OCI-LY3 (cell line): ENCODE results near the gene CLDN3.
A peak's percentile ranks its signal among the peaks of the same experiment; 100 is the strongest.

Experiments used
- H2AFZ ChIP-seq: fragments of 200-600, 300-600 bp; shearing (Covaris generic); 2 replicates; pipeline ENCODE4 v1.6.0; 2014; ENCODE audit warnings: antibody characterized with exemption, low read depth, low read length
- H3K27ac ChIP-seq: fragments of 200-600, 300-600 bp; sonication (generic); 2 replicates; pipeline ENCODE4 v1.5.1; 2014; ENCODE audit warnings: mild to moderate bottlenecking, low read length, moderate library complexity, mixed read lengths
- H3K27me3 ChIP-seq: fragments of 200-600, 300-600 bp; sonication (generic); 2 replicates; pipeline ENCODE4 v1.6.1; 2014; ENCODE audit warnings: low read depth, low read length, mixed read lengths
- H3K36me3 ChIP-seq: fragments of 200-600, 300-600 bp; sonication (generic); replicated peaks from 2 replicates; pipeline ENCODE3; 2014; ENCODE audit warnings: low read depth, low read length, mixed read lengths
- H3K4me1 ChIP-seq: fragments of 300-600, 200-600 bp; sonication (generic); 2 replicates; pipeline ENCODE4 v1.6.1; 2014; ENCODE audit warnings: low read length, mixed read lengths
- H3K4me2 ChIP-seq: fragments of 200-600, 300-600 bp; sonication (generic); 2 replicates; pipeline ENCODE4 v1.6.1; 2014; ENCODE audit warnings: low read length, mixed read lengths
- H3K4me3 ChIP-seq: fragments of 300-600, 200-600 bp; sonication (generic); 2 replicates; pipeline ENCODE4 v1.5.1; 2014; ENCODE audit warnings: antibody characterized with exemption, mild to moderate bottlenecking, low read length, moderate library complexity
- H3K79me2 ChIP-seq: fragments of 300-600, 200-600 bp; shearing (Covaris generic); 2 replicates; pipeline ENCODE4 v1.6.1; 2014; ENCODE audit warnings: mild to moderate bottlenecking, low read length, mixed read lengths
- H3K9ac ChIP-seq: fragments of 300-600, 200-600 bp; shearing (Covaris generic); 2 replicates; pipeline ENCODE4 v1.6.0; 2014; ENCODE audit warnings: mild to moderate bottlenecking, low read length, moderate library complexity
- H3K9me3 ChIP-seq: fragments of 200-600, 300-600 bp; shearing (Covaris generic); 2 replicates; pipeline ENCODE4 v1.6.1; 2014; ENCODE audit warnings: low read length, mixed read lengths; ENCODE audit not compliant: insufficient read depth
- H4K20me1 ChIP-seq: fragments of 200-600, 300-600 bp; sonication (generic); 2 replicates; pipeline ENCODE4 v1.6.1; 2016; ENCODE audit warnings: low read length, mixed read lengths; ENCODE audit not compliant: insufficient read depth
- EZH2phosphoT487 ChIP-seq: fragments of 200-600 bp; shearing (Covaris generic); IDR thresholded peaks from 2 replicates; pipeline ENCODE4 v1.6.1; 2018; ENCODE audit warnings: antibody characterized with exemption, mixed run types, low read depth
- TF ChIP-seq, protein P1 (sequence below): fragments of 200-600, 300-600 bp; sonication (generic); IDR thresholded peaks from 2 replicates; pipeline ENCODE4 v1.5.1; 2014; ENCODE audit warnings: antibody characterized with exemption, low read length, low read depth

The CLDN3 gene

DNA sequence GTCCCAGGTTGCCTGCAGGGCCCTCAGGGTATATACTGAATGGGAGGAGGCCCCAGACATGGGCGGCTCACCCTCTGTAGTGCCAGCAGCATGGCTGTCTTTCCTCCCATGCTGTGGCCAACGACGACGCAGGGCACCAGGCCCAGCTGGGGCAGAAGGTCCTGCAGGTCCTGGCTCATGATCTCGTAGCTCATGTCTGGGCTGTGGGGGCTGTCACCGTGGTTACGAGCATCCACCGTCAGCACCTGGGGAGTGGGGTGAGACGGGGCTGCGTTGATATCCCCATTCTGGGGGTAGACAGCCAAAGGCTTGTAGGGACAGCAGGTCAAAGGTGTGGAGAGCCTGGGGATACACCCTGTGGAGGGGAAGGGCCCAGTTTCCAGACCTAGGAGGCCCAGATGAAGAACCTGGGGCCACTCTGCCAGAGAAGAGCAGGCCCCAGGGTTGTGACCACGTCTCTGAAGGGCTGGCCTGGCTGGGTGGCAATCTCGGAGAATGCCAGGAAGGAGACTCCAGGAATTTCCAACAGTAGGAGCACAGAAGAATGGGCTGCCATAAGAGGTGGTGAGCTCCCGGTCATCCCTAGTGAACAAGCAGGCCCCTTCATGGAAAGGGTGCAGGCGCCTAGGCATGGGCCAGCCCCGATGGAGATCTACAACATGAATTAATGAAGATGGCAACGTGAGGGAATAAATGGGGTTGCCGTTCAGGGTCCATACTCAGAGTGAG lies 32.4 kb downstream of the CLDN3 start:
- H3K27me3 ChIP-seq = no peaks in the 10 kb centered on the region
- H2AFZ ChIP-seq = no peak overlapping the region
- no peak overlapping the region for H3K27ac ChIP-seq
- H3K4me3 ChIP-seq = peak overlapping the region; percentile 77
- peaks cover 6% of the 10 kb centered on the region for H4K20me1 ChIP-seq
- no peak overlapping the region; the same call in 1 of the 2 replicates for H3K9ac ChIP-seq
- H3K79me2 ChIP-seq = peaks cover 6% of the 10 kb centered on the region; the same call in 1 of the 2 replicates
- peak overlapping the region; percentile 82 for H3K4me2 ChIP-seq
- peaks cover 19% of the 10 kb centered on the region for H3K4me1 ChIP-seq
- TF ChIP-seq, protein P1, sequence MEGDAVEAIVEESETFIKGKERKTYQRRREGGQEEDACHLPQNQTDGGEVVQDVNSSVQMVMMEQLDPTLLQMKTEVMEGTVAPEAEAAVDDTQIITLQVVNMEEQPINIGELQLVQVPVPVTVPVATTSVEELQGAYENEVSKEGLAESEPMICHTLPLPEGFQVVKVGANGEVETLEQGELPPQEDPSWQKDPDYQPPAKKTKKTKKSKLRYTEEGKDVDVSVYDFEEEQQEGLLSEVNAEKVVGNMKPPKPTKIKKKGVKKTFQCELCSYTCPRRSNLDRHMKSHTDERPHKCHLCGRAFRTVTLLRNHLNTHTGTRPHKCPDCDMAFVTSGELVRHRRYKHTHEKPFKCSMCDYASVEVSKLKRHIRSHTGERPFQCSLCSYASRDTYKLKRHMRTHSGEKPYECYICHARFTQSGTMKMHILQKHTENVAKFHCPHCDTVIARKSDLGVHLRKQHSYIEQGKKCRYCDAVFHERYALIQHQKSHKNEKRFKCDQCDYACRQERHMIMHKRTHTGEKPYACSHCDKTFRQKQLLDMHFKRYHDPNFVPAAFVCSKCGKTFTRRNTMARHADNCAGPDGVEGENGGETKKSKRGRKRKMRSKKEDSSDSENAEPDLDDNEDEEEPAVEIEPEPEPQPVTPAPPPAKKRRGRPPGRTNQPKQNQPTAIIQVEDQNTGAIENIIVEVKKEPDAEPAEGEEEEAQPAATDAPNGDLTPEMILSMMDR = no peak
- no peak for TF ChIP-seq EZH2phosphoT487
- peaks cover 9% of the 10 kb centered on the region for H3K36me3 ChIP-seq
- no peaks in the 10 kb centered on the region for H3K9me3 ChIP-seq

DNA sequence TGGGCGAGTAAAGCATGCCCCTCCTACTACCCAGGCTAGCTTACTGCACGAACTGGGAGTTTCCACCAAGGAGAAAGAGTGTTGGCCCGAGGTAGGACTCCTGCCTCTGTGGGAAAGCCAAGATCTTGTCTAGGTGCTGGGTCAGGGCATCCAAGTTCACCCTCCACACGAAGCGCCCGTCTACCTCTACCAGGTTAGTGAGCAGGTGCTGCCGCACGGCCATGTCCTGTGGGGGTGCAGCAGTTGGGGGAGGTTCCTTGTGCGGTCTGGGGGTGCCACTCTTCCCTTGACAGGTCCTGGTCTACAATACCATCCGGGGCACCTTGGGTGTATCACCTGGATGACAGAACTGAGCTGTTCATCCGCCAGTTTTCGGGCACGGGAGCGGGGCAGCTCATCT lies 33.2 kb downstream of the CLDN3 start:
- Histone ChIP-seq H4K20me1 (peaks cover 6% of the 10 kb centered on the region), H3K9ac (no peak overlapping the region), H2AFZ (no peak overlapping the region)

DNA sequence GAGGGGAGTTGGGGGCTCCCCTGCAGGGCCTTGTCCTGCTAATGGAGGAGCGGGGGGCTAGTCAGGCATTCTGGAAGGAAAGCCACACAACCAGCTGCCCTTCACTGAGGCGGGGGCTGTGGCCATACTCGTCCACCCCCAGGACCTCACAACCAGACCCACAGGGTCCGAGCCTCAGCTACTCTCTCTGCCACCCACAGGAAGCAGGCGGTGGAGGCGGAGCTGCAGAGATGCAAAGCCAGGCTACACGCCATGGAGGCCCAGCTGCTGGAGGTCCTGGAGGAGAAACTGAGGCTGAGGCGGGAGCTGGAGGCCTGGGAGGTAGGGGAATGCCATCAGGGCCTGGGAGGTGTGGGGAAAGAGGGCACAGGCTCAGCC lies 34.6 kb downstream of the CLDN3 start:
- no peak overlapping the region for H3K27ac ChIP-seq

More for the DNA sequence above, 33.2 kb downstream of the CLDN3 start:
- Histone ChIP-seq H3K27ac (no peak overlapping the region), H3K27me3 (no peaks in the 10 kb centered on the region), H3K4me3 (no peak overlapping the region), H3K36me3 (peaks cover 9% of the 10 kb centered on the region), H3K4me1 (peaks cover 11% of the 10 kb centered on the region), H3K4me2 (no peak overlapping the region), H3K9me3 (no peaks in the 10 kb centered on the region), H3K79me2 (peaks cover 6% of the 10 kb centered on the region; the same call in 1 of the 2 replicates)
- TF ChIP-seq, protein P1 = no peak
- TF ChIP-seq EZH2phosphoT487 = no peak

More for the DNA sequence above, 34.6 kb downstream of the CLDN3 start:
- Histone ChIP-seq H3K27me3 (no peaks in the 10 kb centered on the region), H3K9ac (no peak overlapping the region), H3K36me3 (peaks cover 9% of the 10 kb centered on the region), H3K4me2 (no peak overlapping the region), H4K20me1 (peaks cover 6% of the 10 kb centered on the region), H3K4me3 (no peak overlapping the region), H3K79me2 (peaks cover 6% of the 10 kb centered on the region; the same call in 1 of the 2 replicates), H3K9me3 (no peaks in the 10 kb centered on the region), H2AFZ (no peak overlapping the region), H3K4me1 (peaks cover 5% of the 10 kb centered on the region)
- no peak for TF ChIP-seq EZH2phosphoT487
- TF ChIP-seq, protein P1 = no peak
